GM18507 (cell line): ENCODE results near the gene KRT86.
"Not testable (repeated sequence)": the region's sequence is repeated elsewhere in the genome, so short reads cannot be mapped to it uniquely, and the experiment has no call there.

Source experiments
- DNase-seq: peaks from one replicate; pipeline ENCODE4 v3.0.0; 2011; ENCODE audit warnings: low read depth; ENCODE audit not compliant: insufficient read length; ENCODE audit errors: extremely low spot score
- FAIRE-seq: peaks from 2 replicates; lab custom pipeline; 2011; peaks lifted over from hg19 to GRCh38; lab: Jason Lieb, UNC

KRT86 gene

GRCh38 chr12:52323416-52324152 is 49.1 kb downstream of the KRT86 start:
- DNase-seq = no peak
- no peak for FAIRE-seq

GRCh38 chr12:52324153-52324444 is 49.7 kb downstream of the KRT86 start:
- FAIRE-seq = no peak
- no peak for DNase-seq

- DNase-seq = peak; percentile 81
- peak; percentile 99 for FAIRE-seq
These were observed 52.8 kb downstream of the KRT86 start for GRCh38 chr12:52327052-52327829.

- FAIRE-seq (no peak), DNase-seq (no peak)
These were observed 53.5 kb downstream of the KRT86 start for GRCh38 chr12:52327830-52328500.

GRCh38 chr12:52331039-52331438 is 56.6 kb downstream of the KRT86 start:
- no peak for FAIRE-seq

GRCh38 chr12:52331833-52332232 is 57.4 kb downstream of the KRT86 start:
- DNase-seq (no peak), FAIRE-seq (no peak)

More at GRCh38 chr12:52331039-52331438, 56.6 kb downstream of the KRT86 start:
- DNase-seq = no peak

GRCh38 chr12:52332381-52332780 is 57.9 kb downstream of the KRT86 start:
- DNase-seq (no peak), FAIRE-seq (no peak)

- FAIRE-seq (no peak), DNase-seq (no peak)
These were observed 58.9 kb downstream of the KRT86 start for GRCh38 chr12:52333321-52333720.

- FAIRE-seq (no peak), DNase-seq (no peak)
These were observed 59.7 kb downstream of the KRT86 start for GRCh38 chr12:52334185-52334584.

GRCh38 chr12:52335598-52336262 is 61.3 kb downstream of the KRT86 start:
- no peak for DNase-seq
- FAIRE-seq = no peak

GRCh38 chr12:52336641-52337040 is 62.2 kb downstream of the KRT86 start:
- no peak for DNase-seq
- FAIRE-seq = no peak

GRCh38 chr12:52337054-52337453 is 62.6 kb downstream of the KRT86 start:
- FAIRE-seq (no peak), DNase-seq (no peak)

GRCh38 chr12:52338241-52338960 is 64.0 kb downstream of the KRT86 start:
- FAIRE-seq (no peak), DNase-seq (no peak)

- FAIRE-seq (no peak), DNase-seq (no peak)
These were observed 66.7 kb downstream of the KRT86 start for GRCh38 chr12:52341066-52341580.

GRCh38 chr12:52342781-52343490 is 68.5 kb downstream of the KRT86 start:
- FAIRE-seq (no peak), DNase-seq (no peak)

- DNase-seq (no peak), FAIRE-seq (no peak)
These were observed 69.1 kb downstream of the KRT86 start for GRCh38 chr12:52343550-52343949.

GRCh38 chr12:52344111-52344510 is 69.7 kb downstream of the KRT86 start:
- no peak for DNase-seq
- no peak for FAIRE-seq

- DNase-seq, FAIRE-seq: not testable (repeated sequence)
These were observed 70.6 kb downstream of the KRT86 start for GRCh38 chr12:52345041-52345440.

- DNase-seq = no peak
These were observed 72.1 kb downstream of the KRT86 start for GRCh38 chr12:52346593-52346992.

More at GRCh38 chr12:52346593-52346992, 72.1 kb downstream of the KRT86 start:
- FAIRE-seq = peak; percentile 77
